Measurements from ENCODE around the gene SCN4A.

- TF ChIP-seq EZH2 (IDR thresholded peaks at IDR 0.05; ENCODE audit: borderline replicate concordance, insufficient read depth, low read length, poor library complexity, severe bottlenecking): no peak
- no peak for TF ChIP-seq CTCF (IDR thresholded peaks at IDR 0.05; ENCODE audit: poor library complexity, severe bottlenecking)
- TF ChIP-seq POLR2AphosphoS5 (IDR thresholded peaks at IDR 0.05): no peak
- no peak for TF ChIP-seq RAD21 (conservative IDR thresholded peaks at IDR 0.05)
- TF ChIP-seq EP300 (conservative IDR thresholded peaks at IDR 0.05; ENCODE audit: poor library complexity, severe bottlenecking): no peak
- TF ChIP-seq, protein P1, sequence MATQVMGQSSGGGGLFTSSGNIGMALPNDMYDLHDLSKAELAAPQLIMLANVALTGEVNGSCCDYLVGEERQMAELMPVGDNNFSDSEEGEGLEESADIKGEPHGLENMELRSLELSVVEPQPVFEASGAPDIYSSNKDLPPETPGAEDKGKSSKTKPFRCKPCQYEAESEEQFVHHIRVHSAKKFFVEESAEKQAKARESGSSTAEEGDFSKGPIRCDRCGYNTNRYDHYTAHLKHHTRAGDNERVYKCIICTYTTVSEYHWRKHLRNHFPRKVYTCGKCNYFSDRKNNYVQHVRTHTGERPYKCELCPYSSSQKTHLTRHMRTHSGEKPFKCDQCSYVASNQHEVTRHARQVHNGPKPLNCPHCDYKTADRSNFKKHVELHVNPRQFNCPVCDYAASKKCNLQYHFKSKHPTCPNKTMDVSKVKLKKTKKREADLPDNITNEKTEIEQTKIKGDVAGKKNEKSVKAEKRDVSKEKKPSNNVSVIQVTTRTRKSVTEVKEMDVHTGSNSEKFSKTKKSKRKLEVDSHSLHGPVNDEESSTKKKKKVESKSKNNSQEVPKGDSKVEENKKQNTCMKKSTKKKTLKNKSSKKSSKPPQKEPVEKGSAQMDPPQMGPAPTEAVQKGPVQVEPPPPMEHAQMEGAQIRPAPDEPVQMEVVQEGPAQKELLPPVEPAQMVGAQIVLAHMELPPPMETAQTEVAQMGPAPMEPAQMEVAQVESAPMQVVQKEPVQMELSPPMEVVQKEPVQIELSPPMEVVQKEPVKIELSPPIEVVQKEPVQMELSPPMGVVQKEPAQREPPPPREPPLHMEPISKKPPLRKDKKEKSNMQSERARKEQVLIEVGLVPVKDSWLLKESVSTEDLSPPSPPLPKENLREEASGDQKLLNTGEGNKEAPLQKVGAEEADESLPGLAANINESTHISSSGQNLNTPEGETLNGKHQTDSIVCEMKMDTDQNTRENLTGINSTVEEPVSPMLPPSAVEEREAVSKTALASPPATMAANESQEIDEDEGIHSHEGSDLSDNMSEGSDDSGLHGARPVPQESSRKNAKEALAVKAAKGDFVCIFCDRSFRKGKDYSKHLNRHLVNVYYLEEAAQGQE (IDR thresholded peaks at IDR 0.05; ENCODE audit: borderline replicate concordance): no peak
- no peak for TF ChIP-seq TAF1 (IDR thresholded peaks at IDR 0.05; ENCODE audit: low read depth)
- TF ChIP-seq MXI1 (conservative IDR thresholded peaks at IDR 0.05; ENCODE audit: poor library complexity, severe bottlenecking): no peak
- TF ChIP-seq SMC3 (conservative IDR thresholded peaks at IDR 0.05; ENCODE audit: poor library complexity): no peak
Measured at GRCh38 chr17:63917646-63918045, 55.1 kb downstream of the SCN4A start.

Data from neural cell (in vitro differentiated cells).